Neural progenitor cell (in vitro differentiated cells): ENCODE data around the gene MSLN. TPM values are rescaled to one million over a fixed set of nuclear protein-coding genes. Genes with fewer than 3 reads are reported as not detected.

Experiments
- DNase-seq: peaks from one replicate; pipeline ENCODE4 v3.0.0-alpha.2; 2016; ENCODE audit warnings: low spot score
- H2AFZ ChIP-seq: fragments of 200-600 bp; sonication (generic); replicated peaks from 2 replicates; pipeline ENCODE4 v1.6.1; 2016; ENCODE audit warnings: antibody characterized with exemption
- H3F3A ChIP-seq: fragments of 200-600 bp; sonication (generic); 2 replicates; pipeline ENCODE4 v1.6.1; 2016; ENCODE audit warnings: antibody characterized with exemption, low read depth
- H3K27ac ChIP-seq: fragments of 200-600 bp; sonication (generic); 2 replicates; pipeline ENCODE4 v1.5.1; 2016; ENCODE audit warnings: mild to moderate bottlenecking
- H3K27me3 ChIP-seq: fragments of 200-600 bp; sonication (generic); 2 replicates; pipeline ENCODE4 v1.6.1; 2016; ENCODE audit warnings: mild to moderate bottlenecking, moderate library complexity
- H3K36me3 ChIP-seq: fragments of 200-600 bp; sonication (generic); 2 replicates; pipeline ENCODE4 v1.5.1; 2016
- H3K4me1 ChIP-seq: fragments of 200-600 bp; sonication (generic); 2 replicates; pipeline ENCODE4 v1.6.1; 2016; ENCODE audit warnings: mixed run types
- H3K4me2 ChIP-seq: fragments of 200-600 bp; sonication (generic); 2 replicates; pipeline ENCODE4 v1.6.1; 2016
- H3K4me3 ChIP-seq: fragments of 200-600 bp; sonication (generic); 2 replicates; pipeline ENCODE4 v1.5.1; 2016
- H3K79me2 ChIP-seq: fragments of 200-600 bp; sonication (generic); 2 replicates; pipeline ENCODE4 v1.6.1; 2016; ENCODE audit warnings: low read depth
- H3K9ac ChIP-seq: fragments of 200-600 bp; sonication (generic); 2 replicates; pipeline ENCODE4 v1.6.1; 2016
- H3K9me3 ChIP-seq: fragments of 200-600 bp; sonication (generic); 2 replicates; pipeline ENCODE4 v1.5.1; 2016; ENCODE audit warnings: low read depth
- H4K20me1 ChIP-seq: fragments of 200-600 bp; sonication (generic); 2 replicates; pipeline ENCODE4 v1.6.1; 2016; ENCODE audit warnings: low read depth
- H3K27ac Mint-ChIP-seq: 3 replicates; pipeline ENCODE4 v1.8.0; 2021; ENCODE audit warnings: mixed read lengths
- H3K27me3 Mint-ChIP-seq: 2 replicates; pipeline ENCODE4 v1.8.0; 2022; ENCODE audit warnings: low read depth, mild to moderate bottlenecking, inconsistent platforms, moderate library complexity, mixed read lengths; ENCODE audit not compliant: insufficient read depth
- H3K36me3 Mint-ChIP-seq: 3 replicates; pipeline ENCODE4 v1.8.0; 2021; ENCODE audit warnings: mixed read lengths
- H3K4me1 Mint-ChIP-seq: 3 replicates; pipeline ENCODE4 v1.8.0; 2021; ENCODE audit warnings: mixed read lengths
- H3K4me3 Mint-ChIP-seq: 3 replicates; pipeline ENCODE4 v1.8.0; 2021; ENCODE audit warnings: mild to moderate bottlenecking, moderate library complexity, mixed read lengths
- H3K9me3 Mint-ChIP-seq: 3 replicates; pipeline ENCODE4 v1.8.0; 2020; ENCODE audit warnings: mixed read lengths
- EZH2 ChIP-seq: fragments of 200-600 bp; sonication (generic); IDR thresholded peaks from 2 replicates; pipeline ENCODE4 v1.6.1; 2017; ENCODE audit warnings: antibody characterized with exemption, mild to moderate bottlenecking, moderate library complexity
- EZH2phosphoT487 ChIP-seq: fragments of 200-600 bp; sonication (generic); IDR thresholded peaks from 2 replicates; pipeline ENCODE4 v1.6.1; 2017; ENCODE audit warnings: antibody characterized with exemption
- total RNA-seq: library from RNA; depleted of rRNA; stranded (reverse); fragments of >200 nt; gene quantifications from 2 replicates; pipeline ENCODE4 v1.2.3, GENCODE V29; 2015; ENCODE audit warnings: low replicate concordance
- TF ChIP-seq, protein P1 (sequence below): fragments of 200-600 bp; sonication (generic); IDR thresholded peaks from 2 replicates; pipeline ENCODE4 v1.5.1; 2017; ENCODE audit warnings: antibody characterized with exemption, mild to moderate bottlenecking

MSLN gene
- total RNA-seq, 1 donor from 2014 or later: 0.82 TPM

- peaks cover 1% of the 10 kb centered on the region for H3K4me1 Mint-ChIP-seq
- H3K9me3 ChIP-seq: no peaks in the 10 kb centered on the region
- peaks cover 5% of the 10 kb centered on the region for H3K27me3 Mint-ChIP-seq
- H3K4me1 ChIP-seq: peaks cover 18% of the 10 kb centered on the region
- no peak overlapping the region for H3K4me3 ChIP-seq
- peaks cover 7% of the 10 kb centered on the region for H3K36me3 Mint-ChIP-seq
- no peak overlapping the region for H3K27ac Mint-ChIP-seq
- H3K27me3 ChIP-seq: peaks cover 27% of the 10 kb centered on the region
- no peak for DNase-seq
- H3K4me3 Mint-ChIP-seq: no peak overlapping the region
- no peak overlapping the region for H3K9ac ChIP-seq
- H3K79me2 ChIP-seq: no peaks in the 10 kb centered on the region
- TF ChIP-seq, protein P1, sequence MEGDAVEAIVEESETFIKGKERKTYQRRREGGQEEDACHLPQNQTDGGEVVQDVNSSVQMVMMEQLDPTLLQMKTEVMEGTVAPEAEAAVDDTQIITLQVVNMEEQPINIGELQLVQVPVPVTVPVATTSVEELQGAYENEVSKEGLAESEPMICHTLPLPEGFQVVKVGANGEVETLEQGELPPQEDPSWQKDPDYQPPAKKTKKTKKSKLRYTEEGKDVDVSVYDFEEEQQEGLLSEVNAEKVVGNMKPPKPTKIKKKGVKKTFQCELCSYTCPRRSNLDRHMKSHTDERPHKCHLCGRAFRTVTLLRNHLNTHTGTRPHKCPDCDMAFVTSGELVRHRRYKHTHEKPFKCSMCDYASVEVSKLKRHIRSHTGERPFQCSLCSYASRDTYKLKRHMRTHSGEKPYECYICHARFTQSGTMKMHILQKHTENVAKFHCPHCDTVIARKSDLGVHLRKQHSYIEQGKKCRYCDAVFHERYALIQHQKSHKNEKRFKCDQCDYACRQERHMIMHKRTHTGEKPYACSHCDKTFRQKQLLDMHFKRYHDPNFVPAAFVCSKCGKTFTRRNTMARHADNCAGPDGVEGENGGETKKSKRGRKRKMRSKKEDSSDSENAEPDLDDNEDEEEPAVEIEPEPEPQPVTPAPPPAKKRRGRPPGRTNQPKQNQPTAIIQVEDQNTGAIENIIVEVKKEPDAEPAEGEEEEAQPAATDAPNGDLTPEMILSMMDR: no peak
- TF ChIP-seq EZH2phosphoT487 (no peak), EZH2 (no peak)
- no peak overlapping the region for H3K27ac ChIP-seq
- H3K4me2 ChIP-seq: no peak overlapping the region
- peaks cover 43% of the 10 kb centered on the region for H4K20me1 ChIP-seq
- peaks cover 10% of the 10 kb centered on the region for H3F3A ChIP-seq
- no peak overlapping the region for H2AFZ ChIP-seq
- no peaks in the 10 kb centered on the region for H3K36me3 ChIP-seq
- H3K9me3 Mint-ChIP-seq: no peaks in the 10 kb centered on the region
Observed at GRCh38 chr16:796296-797119, 36.0 kb downstream of the MSLN start.

DNA sequence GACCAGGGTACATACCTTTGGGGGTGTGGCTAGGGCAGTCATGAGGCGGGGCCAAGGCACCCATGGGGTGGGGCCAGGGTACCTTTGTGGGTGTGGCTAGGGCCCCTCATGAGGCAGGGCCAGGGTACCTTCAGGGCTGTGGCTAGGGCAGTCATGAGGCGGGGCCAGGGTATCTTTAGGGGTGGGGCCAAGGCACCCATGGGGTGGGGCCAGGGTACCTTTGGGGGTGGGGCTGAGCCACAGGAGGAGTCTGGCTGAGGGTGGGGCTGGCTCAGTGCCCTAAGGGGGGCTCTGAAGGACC, 36.5 kb downstream of the MSLN start:
- Histone ChIP-seq H3K9ac (no peak overlapping the region), H3K4me2 (no peak overlapping the region), H3F3A (peaks cover 10% of the 10 kb centered on the region), H3K27me3 (peaks cover 33% of the 10 kb centered on the region), H3K4me1 (peaks cover 18% of the 10 kb centered on the region), H3K36me3 (no peaks in the 10 kb centered on the region), H4K20me1 (peaks cover 43% of the 10 kb centered on the region), H3K4me3 (no peak overlapping the region), H3K79me2 (no peaks in the 10 kb centered on the region), H2AFZ (no peak overlapping the region), H3K27ac (no peak overlapping the region), H3K9me3 (no peaks in the 10 kb centered on the region)
- no peak for TF ChIP-seq EZH2
- TF ChIP-seq, protein P1: no peak
- no peak for TF ChIP-seq EZH2phosphoT487
- DNase-seq: no peak
- no peak overlapping the region for H3K27ac Mint-ChIP-seq
- H3K36me3 Mint-ChIP-seq: peaks cover 3% of the 10 kb centered on the region
- H3K4me1 Mint-ChIP-seq: no peaks in the 10 kb centered on the region
- no peak overlapping the region for H3K4me3 Mint-ChIP-seq
- peaks cover 5% of the 10 kb centered on the region for H3K27me3 Mint-ChIP-seq
- no peaks in the 10 kb centered on the region for H3K9me3 Mint-ChIP-seq

DNA sequence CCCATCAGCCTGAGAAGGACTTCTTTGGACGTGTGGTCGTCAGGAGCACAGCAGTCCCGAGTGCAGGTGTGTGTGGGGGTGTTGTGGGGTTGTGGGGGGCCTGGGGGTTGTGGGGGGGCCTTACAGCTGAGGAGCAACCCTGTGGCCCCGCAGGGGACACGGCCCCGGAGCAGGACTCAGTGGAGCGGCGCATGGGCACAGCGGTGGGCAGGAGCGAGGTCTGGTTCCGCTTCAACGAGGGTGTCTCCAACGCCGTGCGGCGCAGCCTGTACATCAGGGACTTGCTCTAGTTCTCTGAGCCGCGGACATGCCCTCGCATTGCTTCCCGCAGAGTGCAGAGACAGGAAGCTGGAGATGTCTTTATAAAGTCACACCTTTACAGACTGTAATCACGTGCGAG, 37.2 kb downstream of the MSLN start:
- Histone ChIP-seq H3K27me3 (peaks cover 39% of the 10 kb centered on the region), H3K9ac (no peak overlapping the region), H3K36me3 (no peaks in the 10 kb centered on the region), H3F3A (peaks cover 10% of the 10 kb centered on the region), H3K9me3 (no peaks in the 10 kb centered on the region), H3K4me1 (peaks cover 18% of the 10 kb centered on the region), H3K79me2 (no peaks in the 10 kb centered on the region), H3K27ac (no peak overlapping the region), H3K4me2 (no peak overlapping the region), H4K20me1 (peaks cover 43% of the 10 kb centered on the region), H2AFZ (no peak overlapping the region), H3K4me3 (no peak overlapping the region)
- no peak for DNase-seq
- no peak overlapping the region for H3K27ac Mint-ChIP-seq
- no peaks in the 10 kb centered on the region for H3K9me3 Mint-ChIP-seq
- TF ChIP-seq, protein P1: no peak
- no peak for TF ChIP-seq EZH2
- no peak for TF ChIP-seq EZH2phosphoT487
- peaks cover 5% of the 10 kb centered on the region for H3K27me3 Mint-ChIP-seq
- H3K4me3 Mint-ChIP-seq: peak overlapping the region; percentile 18
- peaks cover 3% of the 10 kb centered on the region for H3K36me3 Mint-ChIP-seq
- no peaks in the 10 kb centered on the region for H3K4me1 Mint-ChIP-seq
